Esophagus muscularis mucosa (tissue), 4 donors: ENCODE measurements around the gene PRPF6. TPM values are rescaled to one million over a fixed set of nuclear protein-coding genes. Genes with fewer than 3 reads are reported as not detected.
A peak's percentile ranks its signal among the peaks of the same experiment; 100 is the strongest.

Source experiments
- DNase-seq: peaks from one replicate; pipeline ENCODE4 v3.0.0-alpha.2; 2017; ENCODE audit errors: extremely low spot score
- H3K27ac ChIP-seq, 4 donors: fragments of 200-600 bp; sonication (generic); replicated peaks in 1 of 4; 1 replicate in 3 of 4; 2 replicates in 1 of 4; pipeline ENCODE4 v1.5.1; 2016 to 2019; ENCODE audit warnings: mild to moderate bottlenecking in 1 of 4
- H3K27me3 ChIP-seq, 4 donors: fragments of 200-600 bp; sonication (generic); one replicate each; pipeline versions ENCODE4 v1.5.1 to v1.6.0; 2016 to 2019
- H3K36me3 ChIP-seq, 4 donors: fragments of 200-600 bp; sonication (generic); one replicate each; pipeline ENCODE4 v1.5.1; 2016 to 2019
- H3K4me1 ChIP-seq, 4 donors: fragments of 200-600 bp; sonication (generic); one replicate each; pipeline ENCODE4 v1.5.1; 2016 to 2019
- H3K4me3 ChIP-seq, 4 donors: fragments of 200-600 bp; sonication (generic); 1 replicate in 2 of 4; 2 replicates in 2 of 4; pipeline ENCODE4 v1.5.1; 2016 to 2019; ENCODE audit warnings: mild to moderate bottlenecking in 4 of 4, moderate library complexity in 1 of 4
- H3K9me3 ChIP-seq, 4 donors: fragments of 200-600 bp; sonication (generic); 1 replicate in 3 of 4; 2 replicates in 1 of 4; pipeline ENCODE4 v1.5.1; 2016 to 2019
- EP300 ChIP-seq: sonication (generic); formaldehyde crosslinking; IDR thresholded peaks from one replicate; pipeline ENCODE4 v1.6.1; 2017; ENCODE audit warnings: antibody characterized with exemption
- POLR2A ChIP-seq: fragments of 450-650 bp; IDR thresholded peaks from one replicate; pipeline ENCODE4 v1.6.1; 2017; ENCODE audit warnings: antibody characterized with exemption, moderate library complexity, mild to moderate bottlenecking, low read depth
- POLR2AphosphoS5 ChIP-seq, 2 donors: sonication (generic); formaldehyde crosslinking; IDR thresholded peaks; one replicate each; pipeline ENCODE4 v1.6.1; 2017; ENCODE audit warnings: antibody characterized with exemption in 2 of 2
- WGBS: methylation state at CpG from one replicate; pipeline ENCODE4 v1.1.5; 2018; 5-methylcytosine and 5-hydroxymethylcytosine counted together
- intact Hi-C: fragments of 100-400 bp; cut with DNase I; formaldehyde crosslinking; loops from one replicate; pipeline ENCODE4 v1.15.1; 2023
- total RNA-seq, 4 donors: library from RNA; depleted of rRNA; stranded (reverse); fragments of >200 nt; gene quantifications; one replicate each; pipeline versions ENCODE4 v1.1.0 to v1.2.1, GENCODE V29; 2016
- TF ChIP-seq, protein P1 (sequence below), 3 experiments: fragments of 200-600 bp in 2 of 3; fragments of 450-650 bp in 1 of 3; sonication (generic) in 2 of 3; IDR thresholded peaks; one replicate each; pipeline ENCODE4 v1.5.1; 2017 to 2019; ENCODE audit warnings: antibody characterized with exemption in 3 of 3, mild to moderate bottlenecking in 2 of 3, moderate library complexity in 1 of 3

PRPF6 gene
- total RNA-seq, 4 donors from 2014 or later: 46.1 to 64.9 (median 58.7) TPM

DNA sequence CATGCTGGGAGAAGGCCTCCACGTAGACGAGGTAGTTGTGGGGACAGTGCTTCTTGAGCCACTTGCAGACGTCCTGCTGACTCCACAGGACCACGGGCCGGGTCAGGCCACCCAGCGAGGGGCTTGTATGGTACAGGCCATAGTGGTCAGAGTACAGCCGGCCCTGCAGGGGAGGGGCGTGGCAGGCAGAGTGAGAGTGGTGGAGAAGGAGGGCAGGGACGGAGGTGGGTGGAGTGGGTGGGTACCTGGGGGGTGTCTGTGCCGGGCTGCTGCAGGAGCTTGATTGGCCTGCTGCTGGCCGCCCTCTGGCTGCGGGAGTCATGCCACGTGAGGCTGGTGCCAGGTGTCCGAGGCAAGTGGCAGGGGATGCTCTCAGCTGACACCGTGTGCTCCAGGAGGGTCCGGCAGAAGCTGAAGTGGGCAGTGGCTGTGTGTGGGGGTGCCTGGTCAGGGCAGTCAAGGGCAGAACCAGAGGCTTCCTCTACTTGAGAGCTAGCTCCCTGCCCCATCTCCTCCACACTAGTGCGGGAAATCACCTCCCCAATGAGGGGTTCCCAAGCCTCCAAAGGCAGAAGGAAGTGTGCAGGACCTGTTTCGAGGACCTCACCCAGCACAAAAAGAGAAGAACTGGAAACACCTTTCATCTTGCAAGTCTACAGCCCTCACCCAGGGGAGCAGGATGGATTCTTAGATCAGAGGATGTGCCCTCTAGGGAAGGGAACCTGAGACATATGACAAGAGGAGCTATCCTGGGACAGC, 3.8 kb upstream of the PRPF6 start:
- no peaks in the 10 kb centered on the region for H3K9me3 ChIP-seq
- H3K27ac ChIP-seq: no peak overlapping the region
- no peaks in the 10 kb centered on the region for H3K36me3 ChIP-seq
- H3K4me3 ChIP-seq: no peak overlapping the region
- 85% methylated on average over 17 of the region's 18 CpGs for WGBS
- H3K27me3 ChIP-seq: peaks cover 0 to 3% (median 0%) of the 10 kb centered on the region in 4 donors
- DNase-seq: no peak
- TF ChIP-seq, protein P1, sequence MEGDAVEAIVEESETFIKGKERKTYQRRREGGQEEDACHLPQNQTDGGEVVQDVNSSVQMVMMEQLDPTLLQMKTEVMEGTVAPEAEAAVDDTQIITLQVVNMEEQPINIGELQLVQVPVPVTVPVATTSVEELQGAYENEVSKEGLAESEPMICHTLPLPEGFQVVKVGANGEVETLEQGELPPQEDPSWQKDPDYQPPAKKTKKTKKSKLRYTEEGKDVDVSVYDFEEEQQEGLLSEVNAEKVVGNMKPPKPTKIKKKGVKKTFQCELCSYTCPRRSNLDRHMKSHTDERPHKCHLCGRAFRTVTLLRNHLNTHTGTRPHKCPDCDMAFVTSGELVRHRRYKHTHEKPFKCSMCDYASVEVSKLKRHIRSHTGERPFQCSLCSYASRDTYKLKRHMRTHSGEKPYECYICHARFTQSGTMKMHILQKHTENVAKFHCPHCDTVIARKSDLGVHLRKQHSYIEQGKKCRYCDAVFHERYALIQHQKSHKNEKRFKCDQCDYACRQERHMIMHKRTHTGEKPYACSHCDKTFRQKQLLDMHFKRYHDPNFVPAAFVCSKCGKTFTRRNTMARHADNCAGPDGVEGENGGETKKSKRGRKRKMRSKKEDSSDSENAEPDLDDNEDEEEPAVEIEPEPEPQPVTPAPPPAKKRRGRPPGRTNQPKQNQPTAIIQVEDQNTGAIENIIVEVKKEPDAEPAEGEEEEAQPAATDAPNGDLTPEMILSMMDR (IDR thresholded peaks at IDR 0.05): no peak
- no peak for TF ChIP-seq POLR2A
- no peak for TF ChIP-seq POLR2AphosphoS5 (IDR thresholded peaks at IDR 0.05)
- intact Hi-C loops: no loop called here
- H3K4me1 ChIP-seq: peaks cover 34 to 64% (median 51%) of the 10 kb centered on the region in 4 donors

GRCh38 chr20:63977739-63978276, 3.1 kb upstream of the PRPF6 start:
- no peak for DNase-seq
- TF ChIP-seq EP300 (no peak), POLR2A (no peak), POLR2AphosphoS5 (IDR thresholded peaks at IDR 0.05) (no peak)
- TF ChIP-seq, protein P1 (IDR thresholded peaks at IDR 0.05): no peak
- Histone ChIP-seq H3K27ac (peak overlapping the region in 1 of 4 donors; percentile 91), H3K9me3 (no peaks in the 10 kb centered on the region), H3K4me1 (peaks cover 40 to 69% (median 57%) of the 10 kb centered on the region in 4 donors), H3K27me3 (peaks cover 0 to 3% (median 0%) of the 10 kb centered on the region in 4 donors), H3K4me3 (no peak overlapping the region), H3K36me3 (peaks cover 0 to 5% (median 3%) of the 10 kb centered on the region in 4 donors)
- 71% methylated on average over 7 of the region's 16 CpGs for WGBS
- intact Hi-C loops: no loop called here

- TF ChIP-seq, protein P1 (IDR thresholded peaks at IDR 0.05): no peak
- TF ChIP-seq EP300 (no peak), POLR2AphosphoS5 (IDR thresholded peaks at IDR 0.05) (peak; percentile 52 to 61)
- no peak for DNase-seq
- H3K36me3 ChIP-seq: peaks cover 0 to 12% (median 11%) of the 10 kb centered on the region in 4 donors
- peak overlapping the region; percentile 67 to 99 (median 80) for H3K4me3 ChIP-seq
- H3K27me3 ChIP-seq: peaks cover 0 to 3% (median 0%) of the 10 kb centered on the region in 4 donors
- H3K4me1 ChIP-seq: peaks cover 41 to 67% (median 59%) of the 10 kb centered on the region in 4 donors
- WGBS: 16% methylated on average over 36 of the region's 52 CpGs
- H3K27ac ChIP-seq: peak overlapping the region; percentile 62 to 91 (median 72)
- intact Hi-C loops: no loop called here
- no peaks in the 10 kb centered on the region for H3K9me3 ChIP-seq
These were observed 2.4 kb upstream of the PRPF6 start for GRCh38 chr20:63978319-63979228.

- H3K27ac ChIP-seq: peak overlapping the region; percentile 62 to 91 (median 72)
- peaks cover 2 to 19% (median 14%) of the 10 kb centered on the region in 4 donors for H3K36me3 ChIP-seq
- no peaks in the 10 kb centered on the region for H3K9me3 ChIP-seq
- TF ChIP-seq EP300: no peak
- intact Hi-C loops: no loop called here
- H3K4me1 ChIP-seq: peaks cover 36 to 64% (median 55%) of the 10 kb centered on the region in 4 donors
- WGBS: 2% methylated on average over 13 of the region's 47 CpGs
- peak overlapping the region; percentile 67 to 99 (median 80) for H3K4me3 ChIP-seq
- no peak for DNase-seq
- H3K27me3 ChIP-seq: peaks cover 0 to 3% (median 0%) of the 10 kb centered on the region in 4 donors
These were observed 1.7 kb upstream of the PRPF6 start for GRCh38 chr20:63979229-63979556.
